Measurements from ENCODE around the gene FBXO34. TPM values are rescaled to one million over a fixed set of nuclear protein-coding genes. Genes with fewer than 3 reads are reported as not detected.
A peak's percentile ranks its signal among the peaks of the same experiment; 100 is the strongest.

Gene FBXO34
- total and polyA plus RNA-seq, 12 donors, result 5.9 to 31.0 (median 18.5) TPM

DNA sequence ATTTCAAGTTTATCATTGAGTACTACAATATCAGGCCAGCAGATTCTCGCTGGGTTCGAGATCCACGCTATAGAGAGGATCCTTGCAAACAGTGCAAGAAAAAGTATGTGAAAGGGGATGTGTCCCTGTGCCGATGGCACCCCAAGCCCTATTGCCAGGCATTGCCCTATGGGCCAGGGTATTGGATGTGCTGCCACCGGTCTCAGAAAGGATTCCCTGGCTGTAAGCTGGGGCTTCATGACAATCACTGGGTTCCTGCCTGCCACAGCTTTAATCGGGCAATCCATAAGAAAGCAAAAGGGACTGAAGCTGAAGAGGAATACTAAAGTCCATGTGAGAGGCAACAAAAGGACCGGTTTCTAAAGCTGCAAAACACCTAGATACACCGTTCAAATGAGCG lies 81.0 kb downstream of the FBXO34 start:
- Histone ChIP-seq H3K9me3 (replicated peaks in 1 of 3) (no peaks in the 10 kb centered on the region), H3K27me3 (no peaks in the 10 kb centered on the region), H3K4me3 (no peak overlapping the region), H3K4me1 (replicated peaks in 1 of 2) (peaks cover 0 to 5% of the 10 kb centered on the region in 2 donors), H3K27ac (no peak overlapping the region), H3K36me3 (replicated peaks in 1 of 2) (peaks cover 0 to 29% of the 10 kb centered on the region in 2 donors)
- no peak for DNase-seq
- intact Hi-C loops (cut with DNase I), result loop anchor here in 1 of 2 donors (10.0 kb wide), 1 partner anchor 77 kb away; the partner anchor contains the start of gene FBXO34
- TF ChIP-seq POLR2A (IDR thresholded peaks at IDR 0.05), result no peak
- TF ChIP-seq, protein P1, sequence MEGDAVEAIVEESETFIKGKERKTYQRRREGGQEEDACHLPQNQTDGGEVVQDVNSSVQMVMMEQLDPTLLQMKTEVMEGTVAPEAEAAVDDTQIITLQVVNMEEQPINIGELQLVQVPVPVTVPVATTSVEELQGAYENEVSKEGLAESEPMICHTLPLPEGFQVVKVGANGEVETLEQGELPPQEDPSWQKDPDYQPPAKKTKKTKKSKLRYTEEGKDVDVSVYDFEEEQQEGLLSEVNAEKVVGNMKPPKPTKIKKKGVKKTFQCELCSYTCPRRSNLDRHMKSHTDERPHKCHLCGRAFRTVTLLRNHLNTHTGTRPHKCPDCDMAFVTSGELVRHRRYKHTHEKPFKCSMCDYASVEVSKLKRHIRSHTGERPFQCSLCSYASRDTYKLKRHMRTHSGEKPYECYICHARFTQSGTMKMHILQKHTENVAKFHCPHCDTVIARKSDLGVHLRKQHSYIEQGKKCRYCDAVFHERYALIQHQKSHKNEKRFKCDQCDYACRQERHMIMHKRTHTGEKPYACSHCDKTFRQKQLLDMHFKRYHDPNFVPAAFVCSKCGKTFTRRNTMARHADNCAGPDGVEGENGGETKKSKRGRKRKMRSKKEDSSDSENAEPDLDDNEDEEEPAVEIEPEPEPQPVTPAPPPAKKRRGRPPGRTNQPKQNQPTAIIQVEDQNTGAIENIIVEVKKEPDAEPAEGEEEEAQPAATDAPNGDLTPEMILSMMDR (IDR thresholded peaks at IDR 0.05), result no peak
- 92 to 95% (median 93%) methylated on average over 9 of the region's 9 CpGs for WGBS, 4 donors

DNA sequence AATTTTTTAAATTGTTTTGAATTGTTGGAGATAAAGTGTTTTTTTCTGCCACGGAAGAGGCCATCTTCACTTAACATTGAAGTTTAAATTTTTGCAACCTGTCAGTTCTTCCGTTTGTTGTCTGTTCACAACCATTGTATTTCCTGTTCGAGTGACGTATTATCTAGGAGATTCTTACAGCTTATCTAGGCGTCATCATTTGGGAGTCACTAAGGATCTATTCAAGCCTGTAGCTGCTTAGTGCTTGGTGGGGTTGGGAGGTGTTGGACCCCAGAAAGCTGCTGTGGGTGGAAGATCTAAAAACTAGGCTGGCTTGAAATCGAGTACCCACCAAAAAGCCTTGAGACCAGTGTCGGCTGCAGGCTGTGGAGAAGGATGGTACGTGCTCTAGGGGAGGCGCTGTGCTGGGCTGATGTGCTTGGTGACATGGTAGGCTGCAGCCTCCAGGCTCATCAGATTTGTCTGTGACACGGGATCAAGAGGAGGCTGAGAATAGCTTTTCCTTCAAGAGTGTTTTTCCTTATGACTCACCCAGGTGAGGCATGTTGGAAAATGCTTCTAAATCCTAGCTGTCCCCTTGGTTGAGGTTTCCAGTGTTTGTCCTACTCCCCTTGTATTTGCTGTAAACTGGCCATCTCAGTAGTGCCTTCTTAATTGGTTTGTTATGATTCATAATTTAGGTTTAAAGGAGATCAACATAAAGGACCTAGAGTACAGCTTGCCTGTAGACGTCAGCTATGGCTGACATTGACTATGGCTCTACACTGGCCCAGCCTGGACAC lies 82.7 kb downstream of the FBXO34 start:
- no peaks in the 10 kb centered on the region for H3K9me3 ChIP-seq (replicated peaks in 1 of 3)
- 84 to 87% (median 85%) methylated on average over 11 of the region's 11 CpGs for WGBS, 4 donors
- TF ChIP-seq, protein P1 (IDR thresholded peaks at IDR 0.05), result no peak
- no peak for TF ChIP-seq POLR2A (IDR thresholded peaks at IDR 0.05)
- intact Hi-C loops (cut with DNase I), result loop anchor here in 1 of 2 donors (10.0 kb wide), 1 partner anchor 79 kb away; the partner anchor contains the start of gene FBXO34
- H3K36me3 ChIP-seq (replicated peaks in 1 of 2), result peaks cover 0 to 29% of the 10 kb centered on the region in 2 donors
- no peaks in the 10 kb centered on the region for H3K27me3 ChIP-seq
- DNase-seq, result no peak
- H3K4me3 ChIP-seq, result no peak overlapping the region
- H3K27ac ChIP-seq, result no peak overlapping the region
- H3K4me1 ChIP-seq (replicated peaks in 1 of 2), result no peaks in the 10 kb centered on the region

DNA sequence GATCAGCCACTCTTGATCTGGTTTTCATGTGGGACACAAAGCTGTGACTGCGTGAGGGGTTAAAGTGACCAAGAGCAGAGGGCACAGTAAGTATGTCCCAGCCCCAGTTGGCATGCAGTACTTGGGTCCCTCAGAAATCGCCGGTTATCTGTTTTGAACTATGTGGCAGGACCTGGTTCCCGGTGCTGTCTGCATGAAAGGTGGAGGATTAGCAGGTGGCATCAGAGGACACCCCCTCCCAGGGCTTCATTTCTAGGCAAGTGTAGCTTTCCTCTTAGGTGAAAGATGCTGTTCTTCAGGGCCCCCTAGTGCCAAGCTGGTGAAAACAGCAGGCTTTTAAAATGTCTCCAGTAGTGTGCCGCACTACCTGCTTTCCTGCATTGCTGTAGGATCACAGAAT lies 83.3 kb downstream of the FBXO34 start:
- H3K4me3 ChIP-seq, result no peak overlapping the region
- H3K27ac ChIP-seq, result no peak overlapping the region
- H3K4me1 ChIP-seq (replicated peaks in 1 of 2), result no peaks in the 10 kb centered on the region
- WGBS, 4 donors, result 40 to 51% (median 46%) methylated on average over 3 to 5 of the region's 5 CpGs
- DNase-seq, result peak; percentile 26 to 83 (median 53)
- peaks cover 0 to 29% of the 10 kb centered on the region in 2 donors for H3K36me3 ChIP-seq (replicated peaks in 1 of 2)
- H3K27me3 ChIP-seq, result no peaks in the 10 kb centered on the region
- intact Hi-C loops (cut with DNase I), result loop anchor here in 1 of 2 donors (10.0 kb wide), 1 partner anchor 80 kb away; the partner anchor contains the start of gene FBXO34
- H3K9me3 ChIP-seq (replicated peaks in 1 of 3), result no peaks in the 10 kb centered on the region
- TF ChIP-seq POLR2A (IDR thresholded peaks at IDR 0.05), result no peak
- TF ChIP-seq, protein P1 (IDR thresholded peaks at IDR 0.05), result peak in 5 of 6 experiments; percentile 23 to 73 (median 62)

DNA sequence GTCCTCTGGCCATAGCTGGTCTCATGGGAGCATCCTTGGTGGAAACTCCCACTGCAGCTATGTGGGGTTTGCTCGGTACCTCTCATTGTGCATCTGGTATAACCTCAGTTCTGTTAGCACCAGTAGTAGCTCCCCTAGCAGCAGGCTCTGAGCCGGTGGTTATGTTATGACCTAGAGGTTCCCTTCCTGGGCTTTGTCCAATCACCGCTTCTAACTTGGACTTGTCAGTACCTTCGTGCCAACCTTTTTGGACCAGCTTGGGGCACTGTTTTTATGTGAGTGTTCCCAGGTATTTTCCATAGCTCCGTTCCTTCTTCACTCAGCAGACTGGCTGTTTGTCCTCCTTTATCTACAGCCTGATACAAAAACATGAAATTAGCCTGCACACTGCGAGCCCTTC lies 84.7 kb downstream of the FBXO34 start:
- Histone ChIP-seq H3K27me3 (no peaks in the 10 kb centered on the region), H3K4me1 (replicated peaks in 1 of 2) (no peaks in the 10 kb centered on the region), H3K27ac (no peak overlapping the region), H3K9me3 (replicated peaks in 1 of 3) (no peaks in the 10 kb centered on the region), H3K4me3 (no peak overlapping the region), H3K36me3 (replicated peaks in 1 of 2) (peaks cover 0 to 23% of the 10 kb centered on the region in 2 donors)
- TF ChIP-seq, protein P1 (IDR thresholded peaks at IDR 0.05), result no peak
- no peak for TF ChIP-seq POLR2A (IDR thresholded peaks at IDR 0.05)
- 83 to 91% (median 85%) methylated on average over 6 of the region's 6 CpGs for WGBS, 4 donors
- intact Hi-C loops (cut with DNase I), result loop anchor here (5.0 to 10.0 kb wide), 2 partner anchors 81 to 84 kb away; partner anchors contain the start of gene FBXO34 (in 2 of the 2)
- DNase-seq, result no peak

Measured in adrenal gland (tissue), 12 donors.